Raji (cell line): ENCODE data around the gene MRPL20.

Experiments used
- POLR2A ChIP-seq: IDR thresholded peaks from 2 replicates; pipeline ENCODE4 v1.6.1; 2011; ENCODE audit warnings: low read depth, low read length, control low read depth; ENCODE audit not compliant: insufficient read depth

MRPL20 gene

DNA sequence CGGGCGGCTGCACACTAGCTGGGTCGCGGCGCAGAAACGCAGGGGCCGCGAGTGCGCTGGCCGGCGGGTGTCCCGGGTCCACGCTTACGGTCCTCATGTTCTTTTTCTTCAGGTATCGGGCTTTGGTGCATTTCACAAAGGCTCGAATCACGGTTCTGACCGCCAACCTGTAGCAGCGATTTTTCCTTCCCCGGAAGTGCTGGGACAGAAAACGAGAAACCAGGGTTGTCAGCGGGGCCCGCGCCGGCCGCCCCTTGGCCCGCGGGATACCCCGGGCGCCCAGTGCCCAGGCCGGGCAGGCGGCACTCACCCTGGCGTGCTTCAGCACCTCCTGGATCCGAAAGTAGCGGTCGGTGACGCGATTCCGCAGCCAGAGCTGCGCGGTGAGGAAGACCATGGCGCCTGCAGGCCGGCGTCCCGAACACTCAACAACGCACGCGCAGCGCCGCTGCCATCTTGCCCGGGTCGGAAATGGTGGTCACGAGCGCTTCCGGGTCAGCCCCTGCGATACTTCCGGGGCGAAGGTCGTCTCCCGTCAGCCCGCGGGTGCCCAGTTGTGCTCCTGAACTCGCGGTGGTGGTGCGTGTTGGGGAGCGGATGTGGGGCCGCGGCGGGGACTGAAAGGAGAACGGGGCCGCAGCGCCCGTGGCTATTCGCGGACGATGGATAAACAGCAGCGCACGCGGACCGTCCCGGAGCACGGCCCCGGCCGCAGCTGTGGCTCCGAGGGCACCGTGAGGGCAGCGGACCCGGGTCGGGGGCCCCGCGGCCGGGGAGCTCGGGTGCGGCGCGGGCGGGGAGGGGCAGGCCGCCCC lies at the start of gene MRPL20:
Gene MRPL20 (minus strand): TSS at position 473 of the 815 bp plus-strand sequence. CDS start 76 bp downstream, at position 397.
- TF ChIP-seq POLR2A = peak; percentile 99

DNA sequence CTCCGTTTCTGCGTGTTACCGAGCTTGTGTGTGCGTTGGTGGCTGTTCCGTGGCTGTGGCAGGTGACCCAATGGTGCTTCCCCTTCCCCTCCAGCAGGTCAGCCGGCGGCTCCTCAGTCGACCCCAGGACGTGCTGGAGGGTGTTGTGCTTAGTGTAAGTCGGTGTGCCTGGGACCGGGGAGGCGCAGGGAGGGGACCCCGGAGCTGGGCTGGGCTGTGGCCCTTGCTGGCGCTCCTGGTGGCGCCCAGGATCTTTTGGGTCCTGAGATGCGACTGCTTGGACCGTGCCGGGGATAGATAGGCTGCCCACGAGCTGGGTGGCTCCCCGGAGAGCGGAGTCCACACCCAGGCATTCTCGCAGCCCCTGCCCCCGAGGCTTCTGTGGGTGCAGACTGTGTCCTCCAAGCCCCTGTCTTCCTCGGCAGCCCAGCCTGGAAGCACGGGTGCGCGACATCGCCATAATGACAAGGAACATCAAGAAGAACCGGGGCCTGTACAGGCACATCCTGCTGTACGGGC lies 48.3 kb upstream of the MRPL20 start:
- TF ChIP-seq POLR2A = no peak

DNA sequence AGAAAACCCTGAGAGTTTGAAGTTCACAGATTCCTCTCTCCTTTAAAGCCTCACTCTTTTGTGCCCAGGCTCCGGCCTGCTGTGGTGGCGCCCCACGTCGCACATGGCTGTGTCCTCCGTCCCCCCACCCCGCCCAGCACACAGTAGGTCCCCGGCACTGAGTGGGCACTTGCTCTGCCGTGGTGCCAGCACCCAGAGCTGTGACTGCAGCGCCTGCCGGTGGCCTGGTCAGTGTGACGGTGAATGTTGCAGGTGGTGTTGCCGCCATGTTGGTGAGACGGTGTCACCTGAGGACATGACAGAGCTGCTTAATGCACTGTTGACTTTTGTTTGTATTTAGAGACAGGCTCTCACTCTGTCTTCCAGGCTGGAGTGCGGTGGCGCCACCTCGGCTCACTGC lies 45.8 kb upstream of the MRPL20 start:
- TF ChIP-seq POLR2A = no peak

DNA sequence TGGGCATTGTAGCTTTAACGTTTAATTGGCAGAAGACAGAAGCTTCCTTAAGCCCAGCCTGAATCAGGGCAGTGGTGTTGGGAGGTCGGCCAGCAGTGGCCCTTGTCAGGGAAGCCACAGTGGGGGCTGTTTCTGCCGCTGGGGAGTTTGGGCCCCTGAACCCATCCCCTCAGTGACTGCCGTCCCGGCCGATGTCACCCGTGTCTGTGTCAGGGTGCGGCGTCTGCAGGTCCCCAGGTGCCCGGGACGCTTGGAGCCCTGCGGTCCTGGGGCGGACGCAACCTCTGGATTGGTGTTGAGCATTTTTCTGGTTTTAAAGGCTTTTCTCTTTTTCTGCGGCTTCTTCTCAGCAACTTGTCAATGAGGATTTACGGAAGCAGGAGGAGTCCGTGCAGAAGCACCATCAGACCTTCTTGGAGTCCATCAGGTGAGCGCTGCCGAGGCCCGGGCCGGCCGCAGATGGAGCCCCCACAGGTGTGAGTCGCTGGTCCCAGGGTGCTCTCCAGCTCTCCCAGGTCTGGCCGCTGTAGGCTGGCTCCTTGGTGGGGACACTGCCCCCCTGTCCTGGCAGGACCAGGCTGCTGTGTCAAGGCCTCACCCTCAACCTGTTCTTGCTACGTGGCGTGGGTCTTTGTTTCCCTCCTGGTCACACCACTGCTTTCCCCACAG lies 44.7 kb upstream of the MRPL20 start:
- no peak for TF ChIP-seq POLR2A

DNA sequence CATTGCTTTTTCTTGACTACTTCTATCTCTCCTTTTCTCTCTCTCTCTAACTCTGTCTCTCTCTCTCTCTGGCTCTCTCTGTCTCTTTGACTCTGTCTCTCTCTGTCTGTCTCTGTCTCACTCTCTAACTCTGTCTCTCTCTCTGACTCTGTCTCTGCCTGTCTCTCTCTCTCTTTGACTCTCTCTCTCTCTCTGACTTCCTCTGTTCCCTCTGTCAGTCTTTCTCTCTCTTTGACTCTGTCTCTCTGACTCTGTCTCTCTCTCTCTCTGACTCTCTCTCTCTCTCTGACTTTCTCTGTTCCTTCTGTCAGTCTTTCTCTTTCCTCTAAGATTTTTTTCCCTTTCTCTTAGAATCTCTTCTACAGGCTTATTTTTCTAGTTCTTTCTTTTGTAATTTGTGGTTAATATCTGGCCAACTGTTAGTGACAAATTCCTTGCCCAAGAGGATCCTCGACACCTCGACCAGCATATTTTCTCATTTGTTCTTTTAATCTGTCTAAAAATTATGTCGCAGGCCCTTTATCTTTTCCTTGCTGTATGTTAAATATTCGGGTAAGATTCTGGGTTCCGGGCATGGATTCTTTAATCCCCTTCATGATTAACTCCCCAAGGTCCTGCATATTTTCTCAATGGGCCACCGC lies 42.1 kb upstream of the MRPL20 start, which contains the start of gene ATAD3C:
Gene ATAD3C (plus strand): TSS at position 591 of the 641 bp plus-strand sequence. CDS start 995 bp downstream, outside the sequence.
- no peak for TF ChIP-seq POLR2A

DNA sequence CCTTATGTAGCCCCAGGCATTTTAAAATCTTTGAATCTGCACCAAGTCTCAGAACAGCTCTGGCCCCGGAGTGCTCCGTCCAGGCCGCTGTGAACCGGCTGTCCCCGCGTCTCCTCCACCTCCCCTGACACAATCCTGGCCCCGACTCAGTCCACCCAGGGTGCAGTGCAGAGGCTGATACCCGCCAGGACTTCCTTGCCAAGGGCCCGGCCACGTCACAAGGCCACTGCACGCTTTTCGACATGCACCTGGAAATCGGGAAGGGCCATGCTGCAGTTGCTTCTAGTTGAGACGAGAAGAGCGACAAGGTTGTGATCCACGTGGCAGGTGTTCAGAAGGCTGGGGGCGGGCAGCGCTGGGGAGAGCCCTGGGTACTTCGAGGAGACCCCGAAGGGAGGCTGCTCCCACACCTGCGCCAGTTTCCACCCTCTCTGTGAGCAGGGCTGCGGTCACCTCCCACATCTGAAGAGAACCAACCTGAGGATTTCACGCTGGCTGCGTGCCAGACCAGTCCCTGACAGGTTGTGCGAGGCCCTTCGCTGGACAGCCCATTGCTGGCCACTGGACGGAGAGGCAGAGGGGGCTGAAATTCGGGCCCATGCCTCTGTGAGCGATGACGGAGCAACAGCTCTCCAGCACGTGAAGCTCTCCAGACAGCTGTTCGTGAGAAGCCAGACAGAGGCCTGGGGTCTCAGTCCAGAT lies 35.1 kb upstream of the MRPL20 start:
- no peak for TF ChIP-seq POLR2A

DNA sequence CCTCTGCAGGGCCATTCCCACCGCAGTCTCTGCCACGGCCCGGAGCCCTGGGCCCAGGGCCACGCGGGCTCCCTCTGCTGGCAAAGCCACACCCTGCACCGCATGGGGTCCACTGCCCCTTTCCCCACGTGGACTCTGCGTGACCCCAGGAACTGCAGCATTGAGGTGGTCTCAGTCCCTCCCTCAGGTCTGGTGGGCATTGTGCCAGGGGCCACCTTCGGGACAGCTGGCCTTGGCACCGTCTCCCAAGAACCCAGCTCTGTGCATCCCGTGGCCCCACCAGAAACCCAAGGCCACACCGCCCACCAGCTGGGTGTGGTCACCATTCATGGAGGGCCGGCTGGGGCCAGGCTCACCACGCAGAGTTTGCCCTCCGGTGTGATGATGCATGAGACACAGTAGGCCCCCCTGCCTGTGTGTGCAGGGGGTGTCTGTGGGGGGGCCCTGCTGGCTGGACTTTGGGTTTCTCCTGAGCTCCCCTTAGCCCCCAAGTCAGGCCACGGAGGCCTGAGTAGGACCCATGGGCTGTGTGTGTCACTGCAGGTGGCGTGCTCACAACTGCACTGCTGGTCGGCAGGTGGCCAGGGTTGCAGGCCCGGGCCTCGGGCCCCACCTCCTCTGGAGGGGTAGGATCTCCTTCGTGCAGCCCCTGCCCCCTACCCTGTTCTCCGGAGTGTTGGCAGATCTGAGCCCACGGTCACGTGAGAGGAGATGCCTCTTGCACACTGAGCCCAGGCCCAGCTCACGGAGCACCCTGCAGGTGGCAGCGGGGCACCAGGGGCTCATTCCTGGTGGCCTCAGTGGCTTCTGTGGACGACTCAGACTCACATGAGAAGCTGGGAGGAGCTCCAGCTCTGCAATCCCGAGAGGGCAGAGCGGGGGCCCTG lies 34.2 kb upstream of the MRPL20 start:
- TF ChIP-seq POLR2A = no peak

DNA sequence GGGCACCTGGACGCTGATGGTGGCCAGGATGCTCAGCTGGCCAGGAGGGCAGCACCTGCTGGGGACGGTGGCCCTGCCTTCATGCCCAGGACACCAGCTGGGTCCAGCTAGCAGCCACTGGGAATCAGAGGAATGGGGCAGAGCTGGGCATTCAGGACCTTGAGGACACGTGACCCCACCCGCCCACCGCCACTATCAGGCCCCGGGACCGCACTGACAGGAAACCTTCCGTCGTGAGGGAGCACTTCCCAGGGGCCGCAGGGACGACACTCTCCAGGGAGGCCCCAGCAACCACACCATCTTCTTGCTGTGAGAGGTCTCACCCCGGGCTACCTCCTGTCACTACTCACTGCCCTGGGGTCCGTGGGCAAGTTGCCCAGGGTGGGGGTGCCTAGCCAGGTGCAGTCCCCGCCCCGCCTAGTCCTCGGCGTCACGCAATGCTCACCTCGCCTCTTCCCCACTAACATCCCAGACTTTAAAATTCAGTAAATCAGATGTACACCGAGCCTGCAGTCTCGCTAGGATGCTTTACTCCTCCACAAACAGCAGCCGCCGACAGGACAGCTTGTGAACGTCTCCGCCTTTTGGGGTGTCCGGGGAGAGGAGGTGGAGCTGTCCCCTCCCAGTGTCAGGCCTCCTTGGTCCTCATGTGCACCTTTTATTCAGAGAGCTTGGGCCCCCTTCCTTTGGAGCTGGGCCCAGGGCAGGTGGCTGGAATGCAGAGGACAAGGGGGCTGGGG lies 33.3 kb upstream of the MRPL20 start:
- TF ChIP-seq POLR2A = no peak

DNA sequence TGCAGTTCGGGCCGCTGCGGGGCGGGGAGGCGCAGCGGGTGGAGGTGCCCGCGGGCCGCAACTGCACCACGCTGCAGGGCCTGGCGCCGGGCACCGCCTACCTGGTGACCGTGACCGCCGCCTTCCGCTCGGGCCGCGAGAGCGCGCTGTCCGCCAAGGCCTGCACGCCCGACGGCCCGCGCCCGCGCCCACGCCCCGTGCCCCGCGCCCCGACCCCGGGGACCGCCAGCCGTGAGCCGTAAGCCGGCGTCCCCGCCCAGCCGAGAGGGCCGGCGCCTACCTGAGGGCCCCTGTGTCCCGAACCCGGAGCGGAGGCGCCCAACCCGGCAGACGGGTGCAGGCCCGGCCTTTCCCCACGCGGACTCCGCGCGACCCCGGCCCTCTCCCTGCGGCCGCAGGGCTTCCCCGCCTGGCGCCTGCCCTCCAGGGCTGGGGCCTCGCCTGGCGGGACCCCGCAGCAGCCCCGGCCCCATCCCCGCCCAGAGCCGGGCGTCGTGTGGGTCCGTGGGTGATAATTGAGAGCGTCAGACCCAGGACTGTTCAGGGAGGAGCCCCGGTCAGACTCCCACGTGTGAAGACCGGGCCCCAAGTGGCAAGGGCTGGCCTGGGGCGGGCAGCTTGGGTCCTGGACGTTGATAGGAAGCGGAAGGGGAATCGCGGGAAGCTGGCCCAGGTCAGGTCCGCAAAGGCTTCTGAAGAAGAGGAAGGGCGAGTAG lies 32.6 kb upstream of the MRPL20 start:
- no peak for TF ChIP-seq POLR2A

DNA sequence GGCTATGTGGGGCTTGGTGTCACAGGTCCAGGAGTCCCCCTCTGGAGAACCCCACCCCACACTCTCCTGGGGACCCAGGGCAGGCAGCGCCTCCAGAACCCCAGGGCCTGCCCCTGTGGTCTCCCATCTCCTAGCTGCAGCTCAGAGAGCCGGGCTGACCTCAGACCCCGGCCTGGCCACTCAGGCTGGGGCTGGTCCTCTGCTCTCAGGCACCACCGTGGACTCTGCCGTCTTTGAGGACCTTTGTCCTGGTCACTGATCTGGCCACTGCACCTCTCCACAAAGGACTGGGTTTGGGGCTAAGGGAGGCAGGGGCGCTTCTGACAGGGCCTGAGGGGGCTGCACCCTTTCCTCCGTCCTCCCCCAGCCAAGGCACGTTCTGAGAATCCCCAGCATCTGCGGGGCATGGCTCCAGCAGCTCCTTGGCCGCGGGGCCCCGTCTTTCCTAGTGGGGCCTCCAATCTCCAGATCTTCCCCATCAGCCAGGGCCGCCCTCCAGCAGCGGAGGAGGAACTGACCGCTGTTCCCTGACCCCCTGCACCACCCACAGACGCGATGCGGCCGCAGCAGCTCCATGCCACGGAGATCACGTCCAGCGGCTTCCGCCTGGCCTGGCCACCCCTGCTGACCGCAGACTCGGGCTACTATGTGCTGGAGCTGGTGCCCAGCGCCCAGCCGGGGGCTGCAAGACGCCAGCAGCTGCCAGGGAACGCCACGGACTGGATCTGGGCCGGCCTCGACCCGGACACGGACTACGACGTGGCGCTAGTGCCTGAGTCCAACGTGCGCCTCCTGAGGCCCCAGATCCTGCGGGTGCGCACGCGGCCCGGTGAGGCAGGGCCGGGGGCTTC lies 31.7 kb upstream of the MRPL20 start:
- no peak for TF ChIP-seq POLR2A

DNA sequence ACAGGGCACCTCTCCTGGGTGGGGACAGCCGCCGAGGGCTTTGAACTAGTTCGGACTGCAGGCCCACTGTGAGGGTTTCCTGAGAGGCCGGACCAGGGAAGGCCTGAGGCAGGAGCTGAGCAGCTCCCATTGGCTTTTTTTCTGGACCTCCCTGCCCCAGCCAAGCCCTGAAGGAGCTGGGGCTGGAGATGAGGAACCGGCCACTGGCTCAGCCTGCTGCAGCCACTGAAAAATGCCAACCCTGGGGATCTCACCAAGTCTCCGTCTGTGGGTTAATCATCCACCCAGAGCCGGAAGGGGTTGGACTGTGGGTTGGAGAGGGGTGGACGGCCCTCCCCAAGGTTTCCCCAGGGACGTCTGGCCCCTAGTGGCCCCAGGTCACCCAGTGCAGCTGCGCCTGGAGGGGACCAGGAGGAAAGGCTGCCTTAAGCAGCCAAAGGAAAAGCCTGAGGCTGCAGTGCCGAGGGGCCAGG lies 30.8 kb upstream of the MRPL20 start:
- TF ChIP-seq POLR2A = no peak

DNA sequence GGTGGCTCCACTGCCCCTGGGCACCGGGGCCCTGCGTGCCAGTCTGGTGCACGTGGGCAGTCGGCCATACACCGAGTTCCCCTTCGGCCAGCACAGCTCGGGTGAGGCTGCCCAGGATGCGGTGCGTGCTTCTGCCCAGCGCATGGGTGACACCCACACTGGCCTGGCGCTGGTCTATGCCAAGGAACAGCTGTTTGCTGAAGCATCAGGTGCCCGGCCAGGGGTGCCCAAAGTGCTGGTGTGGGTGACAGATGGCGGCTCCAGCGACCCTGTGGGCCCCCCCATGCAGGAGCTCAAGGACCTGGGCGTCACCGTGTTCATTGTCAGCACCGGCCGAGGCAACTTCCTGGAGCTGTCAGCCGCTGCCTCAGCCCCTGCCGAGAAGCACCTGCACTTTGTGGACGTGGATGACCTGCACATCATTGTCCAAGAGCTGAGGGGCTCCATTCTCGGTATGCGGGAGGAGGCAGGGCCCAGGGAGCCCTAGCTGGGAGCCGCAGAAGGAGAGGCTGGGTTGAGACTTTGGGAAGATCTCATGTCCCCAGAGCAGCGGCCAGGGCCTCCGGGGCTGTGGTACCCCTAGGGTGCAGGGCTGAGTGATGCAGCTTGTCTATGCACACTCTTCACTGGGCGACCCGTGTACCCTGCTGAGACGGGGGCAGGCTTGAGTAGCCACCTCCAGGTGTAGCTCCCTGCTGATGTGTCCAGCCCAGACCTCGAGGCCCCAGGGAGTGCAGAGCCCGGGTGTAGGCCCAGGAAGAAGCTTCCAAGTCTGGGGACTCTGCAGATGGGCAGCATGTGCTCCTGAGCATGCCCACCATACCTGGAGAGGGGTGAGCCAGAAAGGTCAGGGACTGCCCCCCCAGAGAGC lies 30.2 kb upstream of the MRPL20 start:
- no peak for TF ChIP-seq POLR2A
